ELR (cell line): Measurements from ENCODE around the gene PRAF2.

ENCODE experiments used
- DNase-seq: peaks from one replicate; pipeline ENCODE4 v3.0.0-alpha.2; 2015; ENCODE audit warnings: low read depth

The PRAF2 gene

GRCh38 chrX:49041744-49042580 is 31.8 kb downstream of the PRAF2 start:
- peak; percentile 82 for DNase-seq

GRCh38 chrX:49040376-49040955 is 33.3 kb downstream of the PRAF2 start:
- peak; percentile 59 for DNase-seq

GRCh38 chrX:49039598-49040375 is 34.0 kb downstream of the PRAF2 start:
- peak; percentile 95 for DNase-seq

- peak; percentile 78 for DNase-seq
These were observed 35.8 kb downstream of the PRAF2 start for GRCh38 chrX:49037883-49038475.

- DNase-seq: no peak
These were observed 43.5 kb downstream of the PRAF2 start for GRCh38 chrX:49030283-49030682.

- DNase-seq: no peak
These were observed 43.9 kb downstream of the PRAF2 start for GRCh38 chrX:49029876-49030275.
